ENCODE results near the gene DCST2.

DCST2 gene

GRCh38 chr1:155008015-155008941 is 25.3 kb downstream of the DCST2 start:
- DNase-seq: no peak

DNA sequence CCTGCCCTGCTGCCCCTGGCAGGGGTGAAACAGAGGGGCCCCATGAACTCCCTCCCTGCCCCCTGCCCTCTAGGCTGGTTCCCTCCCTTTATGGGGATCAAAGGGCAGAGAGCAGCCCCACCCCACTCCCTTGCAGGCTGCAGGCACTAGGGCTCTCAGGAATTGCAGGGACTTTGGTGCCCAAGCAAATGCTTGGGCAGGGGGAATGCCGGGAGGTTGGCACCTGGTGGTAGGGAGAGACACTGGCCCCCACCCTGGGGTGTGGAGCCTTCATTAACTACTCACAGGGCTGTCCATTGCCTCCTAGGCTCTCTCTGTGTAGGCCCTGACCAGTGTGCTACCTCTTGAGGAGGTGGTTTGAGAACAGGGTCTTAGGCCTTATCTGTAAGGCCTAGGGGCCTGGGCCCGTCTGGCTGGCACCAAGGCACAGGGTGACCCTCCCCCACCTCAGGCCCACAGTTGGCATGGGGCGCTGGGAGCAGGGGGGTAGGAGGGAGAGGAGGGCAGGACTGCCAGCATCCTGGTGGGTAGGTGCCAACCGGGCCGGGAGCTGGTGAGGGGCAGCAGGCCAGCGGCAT is 26.2 kb downstream of the DCST2 start:
- DNase-seq: no peak

DNA sequence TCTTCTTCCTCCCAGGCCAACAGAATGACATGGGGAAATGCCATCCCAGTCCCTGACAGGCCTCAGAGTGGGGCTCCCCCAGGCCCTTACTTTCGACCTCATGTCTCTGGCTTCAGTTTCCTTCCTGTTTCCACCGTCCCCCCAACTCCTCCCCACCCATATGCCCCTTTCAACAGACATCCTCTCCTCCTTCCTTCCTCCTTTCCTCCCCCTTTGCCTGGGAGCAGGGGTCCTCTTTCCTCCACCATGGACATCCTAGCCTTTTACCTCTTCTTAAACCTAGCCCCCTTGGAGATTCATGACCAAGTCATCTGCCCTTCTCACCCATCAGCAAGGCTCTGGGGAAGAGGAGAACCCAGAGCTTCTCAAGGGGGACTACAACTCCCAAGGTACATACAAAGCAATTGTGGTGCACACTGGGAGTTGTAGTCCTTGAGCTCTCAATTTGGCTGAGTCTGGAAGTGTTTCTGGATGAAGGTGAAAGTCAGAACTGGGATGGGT is 26.9 kb downstream of the DCST2 start:
- DNase-seq: no peak

DNA sequence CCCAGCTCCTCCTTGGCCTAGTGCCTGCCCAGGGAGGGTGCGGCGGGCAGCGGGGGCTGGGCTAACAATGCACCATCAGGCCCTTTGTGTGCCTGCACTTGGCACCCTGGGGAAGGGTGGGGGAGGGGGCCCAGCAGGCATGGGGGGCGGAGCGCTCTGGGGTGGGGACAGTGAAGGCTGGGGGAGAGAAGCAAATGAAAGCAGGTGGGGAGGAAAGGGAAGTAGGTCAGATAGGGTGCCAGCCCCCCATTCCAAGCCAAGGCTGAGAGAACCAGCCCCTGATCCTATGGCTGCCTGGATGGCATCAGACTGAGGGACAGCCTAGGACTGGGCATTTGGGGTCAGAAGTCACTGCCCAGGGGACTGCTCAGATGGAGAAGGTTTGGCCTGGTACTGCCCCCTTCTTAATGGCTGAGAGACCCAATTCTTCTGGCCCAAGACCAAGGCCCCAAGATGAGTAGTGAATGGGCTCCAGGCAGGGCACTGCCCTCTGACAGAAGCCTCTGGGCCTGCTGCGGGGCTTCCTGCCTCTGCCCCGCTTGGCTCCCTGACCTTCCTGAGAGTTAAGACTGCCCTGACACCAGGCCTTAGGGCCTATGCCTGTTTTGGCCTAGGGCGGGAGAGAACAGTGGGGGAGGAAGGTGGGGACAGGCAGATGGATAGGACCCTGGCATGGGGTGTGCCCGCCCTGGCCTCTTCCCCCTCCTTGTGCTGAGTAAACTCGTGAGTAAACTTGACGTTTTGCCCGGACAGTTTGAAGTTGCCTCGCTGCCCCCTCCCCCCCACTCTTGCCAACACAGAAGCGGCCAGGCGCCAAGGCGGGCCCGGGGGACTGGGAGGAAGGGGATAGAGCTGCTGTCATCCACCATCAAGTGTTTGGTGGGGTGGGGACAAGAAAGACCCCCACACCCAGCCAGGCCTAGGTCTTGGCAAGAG is 28.2 kb downstream of the DCST2 start:
- no peak for DNase-seq

DNA sequence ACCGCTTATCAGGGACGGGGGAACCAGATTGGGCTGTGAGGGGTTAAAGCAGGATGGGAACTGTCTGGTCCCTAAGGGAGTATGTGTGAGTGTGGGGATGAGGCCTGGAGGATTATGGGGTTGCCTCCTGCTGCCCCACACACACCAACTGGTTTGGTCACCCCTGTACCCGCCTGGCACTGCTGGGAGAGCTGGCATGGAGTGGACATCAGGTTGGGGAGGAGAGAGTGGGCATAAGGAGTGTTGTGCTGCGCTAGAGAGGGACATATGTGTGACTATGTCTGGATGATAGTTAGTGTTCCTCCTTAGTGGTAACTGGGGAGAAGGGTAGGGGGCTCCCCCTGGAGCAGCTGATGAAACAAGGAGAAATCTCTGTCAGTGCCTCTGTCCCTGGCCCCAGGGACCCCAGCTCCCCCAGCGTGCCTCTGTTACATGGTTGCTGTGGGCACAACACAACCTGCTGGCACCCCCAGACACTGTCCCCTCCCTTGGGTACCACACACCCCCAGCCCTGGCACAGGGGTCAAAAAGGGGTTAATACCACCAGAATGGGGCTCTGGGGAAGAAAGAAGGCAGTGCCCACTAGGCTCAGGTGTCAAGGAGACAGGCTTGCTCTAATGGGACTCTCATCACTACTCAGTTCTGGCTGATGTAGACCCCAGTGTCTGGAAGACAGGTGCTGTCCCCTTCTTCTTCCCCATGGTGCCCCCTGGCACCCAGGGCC is 29.1 kb downstream of the DCST2 start:
- no peak for DNase-seq

DNA sequence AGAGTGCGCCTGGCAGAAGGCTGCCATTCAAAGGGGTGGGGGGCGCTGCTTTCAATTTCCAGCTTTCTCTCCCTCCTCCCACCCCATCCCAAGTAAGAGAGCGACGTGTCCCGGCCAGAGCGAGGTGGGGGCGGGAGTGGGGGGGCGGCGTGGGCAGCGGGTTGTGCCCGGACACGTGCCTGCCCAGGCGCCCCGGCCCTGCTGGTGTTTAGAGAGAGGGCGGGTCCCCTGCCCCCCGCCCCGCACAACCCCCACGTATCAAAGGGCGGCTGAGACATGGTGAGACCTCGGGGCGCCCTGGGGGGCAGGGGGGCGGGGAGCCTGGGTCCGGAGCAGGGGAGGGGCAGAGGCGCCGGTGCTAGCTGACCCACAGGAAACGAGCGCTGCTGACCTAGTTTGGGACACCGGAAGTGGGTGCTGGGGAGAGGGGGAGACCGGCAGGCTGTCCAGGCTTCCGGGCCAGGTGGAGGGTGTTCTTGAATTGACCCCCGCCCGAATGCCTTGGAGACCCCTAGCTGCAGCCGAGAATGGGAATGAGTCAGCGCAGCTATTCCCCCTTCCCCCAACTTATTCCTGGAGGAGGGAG is 29.7 kb downstream of the DCST2 start:
- DNase-seq: peak; percentile 44

DNA sequence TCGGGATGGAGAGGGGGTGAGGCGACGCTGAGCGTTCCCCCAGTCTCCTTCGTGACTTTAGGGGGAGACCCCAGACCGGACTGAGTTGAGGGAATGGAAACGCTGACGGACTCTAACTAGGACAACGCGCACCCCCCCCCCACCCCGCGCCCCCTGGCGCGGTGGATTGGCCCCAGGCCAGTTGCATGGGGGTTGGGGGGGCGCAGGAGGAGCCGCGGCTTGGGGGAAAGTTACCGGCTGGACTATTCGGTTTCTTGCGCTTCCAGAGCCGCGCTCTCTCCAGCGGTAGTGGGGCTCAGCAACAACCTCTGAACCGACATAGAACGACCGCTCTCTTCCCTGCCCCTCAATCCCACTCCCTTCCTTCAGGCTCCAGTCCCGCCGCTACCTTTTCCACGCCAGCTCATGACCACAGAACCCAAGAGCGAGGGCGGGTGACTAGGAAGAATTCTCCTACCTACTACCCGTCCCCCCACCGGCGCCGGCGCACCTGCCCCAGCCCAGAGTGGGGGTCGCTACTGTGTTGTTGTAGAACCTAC is 30.3 kb downstream of the DCST2 start:
- DNase-seq: no peak

DNA sequence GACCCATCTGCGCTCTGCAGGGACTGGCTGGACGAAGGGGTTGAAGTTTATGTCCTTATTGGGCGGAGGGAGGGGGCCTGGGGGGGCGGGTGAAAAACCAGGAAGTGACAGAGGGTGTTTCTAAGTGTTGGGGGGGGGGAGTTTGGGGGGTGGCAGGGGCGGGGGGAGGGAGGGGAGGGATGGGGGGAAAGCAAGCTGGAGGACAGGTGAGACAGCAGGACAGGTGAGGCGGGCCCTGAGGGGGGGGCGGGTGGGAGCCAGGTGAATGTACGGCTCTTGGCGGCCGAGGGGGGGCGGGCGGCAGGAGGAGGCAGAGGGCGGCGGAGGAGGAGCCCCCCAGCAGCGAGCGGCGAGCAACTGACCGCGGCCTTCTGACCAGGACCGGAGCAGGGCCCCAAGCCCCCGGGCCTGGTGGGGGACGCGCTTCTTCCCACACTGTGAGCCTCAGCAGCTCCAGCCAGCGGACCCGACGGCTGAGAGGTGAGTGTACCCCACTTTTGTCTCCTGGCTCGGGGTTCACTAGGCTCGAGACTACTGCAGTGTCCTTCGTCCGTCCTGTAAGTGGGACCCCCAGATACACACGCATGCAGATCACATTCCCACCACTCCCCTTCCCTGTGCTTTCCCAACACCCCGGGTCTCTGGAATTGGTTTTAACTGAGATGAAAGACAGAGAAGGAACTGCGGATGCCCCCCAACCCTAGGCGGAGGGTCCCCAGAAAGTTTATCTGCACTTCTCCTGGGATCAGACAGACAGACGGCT is 30.9 kb downstream of the DCST2 start, which contains the start of gene ZBTB7B:
TSS of gene ZBTB7B (plus strand) at position 339 of the 763 bp plus-strand sequence. CDS start 11,859 bp downstream, outside the sequence.
- no peak for DNase-seq

GRCh38 chr1:155001675-155002463 is 31.7 kb downstream of the DCST2 start:
- DNase-seq: peak; percentile 96

DNA sequence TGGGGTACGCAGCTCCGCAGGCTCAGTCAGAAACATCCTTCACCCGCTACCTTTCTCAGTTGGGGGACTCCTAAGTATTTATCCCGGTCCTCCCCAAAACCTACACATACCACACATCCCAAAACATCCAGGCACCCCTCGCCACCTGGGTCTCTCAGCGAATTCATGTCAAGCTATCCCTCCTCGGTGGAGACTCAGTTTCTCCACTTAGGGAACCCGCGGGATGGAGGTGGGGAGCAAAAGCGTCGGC is 32.2 kb downstream of the DCST2 start:
- DNase-seq: no peak

- peak; percentile 87 for DNase-seq
Measured at GRCh38 chr1:155000726-155001424, 32.7 kb downstream of the DCST2 start.

GRCh38 chr1:155000411-155000725 is 33.2 kb downstream of the DCST2 start:
- no peak for DNase-seq

DNA sequence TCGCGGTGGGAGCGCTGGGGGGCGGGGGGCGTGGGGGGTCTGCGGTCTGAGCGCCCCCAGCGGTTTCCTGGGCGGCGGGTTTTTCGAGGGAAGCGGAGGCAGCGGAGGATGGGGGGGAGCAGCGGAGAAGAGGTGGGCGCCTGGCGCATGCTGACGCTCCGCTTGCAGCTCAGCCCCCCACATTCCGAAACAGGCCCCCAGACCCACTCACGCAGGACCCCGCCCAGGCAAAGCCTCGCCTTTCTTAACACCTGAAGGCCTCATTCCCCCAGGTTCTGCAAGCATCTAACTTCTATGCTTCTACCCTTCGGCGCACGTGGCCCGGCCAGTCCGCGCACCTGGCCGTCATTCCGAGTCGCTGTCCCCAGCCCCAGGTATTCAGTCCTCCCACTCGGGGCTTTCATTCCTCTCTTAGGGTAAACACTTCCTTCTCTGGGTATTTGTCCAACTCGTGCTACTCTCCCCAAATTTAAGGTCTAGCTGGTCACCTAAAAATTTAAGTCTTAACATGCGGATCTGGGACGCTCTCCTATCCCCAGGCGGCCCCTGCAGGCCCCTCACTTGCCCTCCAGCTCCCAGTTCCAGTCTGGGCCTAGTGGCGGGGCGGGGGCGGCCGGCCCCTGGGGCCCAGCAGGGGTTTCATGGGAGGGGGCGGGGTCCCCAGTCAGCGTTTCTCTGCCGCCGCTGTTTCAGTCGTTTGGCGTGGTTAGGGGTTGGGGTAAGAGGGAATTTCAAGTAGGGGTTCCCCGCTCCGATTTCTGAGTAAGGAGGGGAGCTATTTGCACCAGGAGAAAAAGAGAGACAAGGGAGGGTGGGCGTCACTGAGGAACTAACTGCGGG is 33.8 kb downstream of the DCST2 start:
- DNase-seq: no peak

DNA sequence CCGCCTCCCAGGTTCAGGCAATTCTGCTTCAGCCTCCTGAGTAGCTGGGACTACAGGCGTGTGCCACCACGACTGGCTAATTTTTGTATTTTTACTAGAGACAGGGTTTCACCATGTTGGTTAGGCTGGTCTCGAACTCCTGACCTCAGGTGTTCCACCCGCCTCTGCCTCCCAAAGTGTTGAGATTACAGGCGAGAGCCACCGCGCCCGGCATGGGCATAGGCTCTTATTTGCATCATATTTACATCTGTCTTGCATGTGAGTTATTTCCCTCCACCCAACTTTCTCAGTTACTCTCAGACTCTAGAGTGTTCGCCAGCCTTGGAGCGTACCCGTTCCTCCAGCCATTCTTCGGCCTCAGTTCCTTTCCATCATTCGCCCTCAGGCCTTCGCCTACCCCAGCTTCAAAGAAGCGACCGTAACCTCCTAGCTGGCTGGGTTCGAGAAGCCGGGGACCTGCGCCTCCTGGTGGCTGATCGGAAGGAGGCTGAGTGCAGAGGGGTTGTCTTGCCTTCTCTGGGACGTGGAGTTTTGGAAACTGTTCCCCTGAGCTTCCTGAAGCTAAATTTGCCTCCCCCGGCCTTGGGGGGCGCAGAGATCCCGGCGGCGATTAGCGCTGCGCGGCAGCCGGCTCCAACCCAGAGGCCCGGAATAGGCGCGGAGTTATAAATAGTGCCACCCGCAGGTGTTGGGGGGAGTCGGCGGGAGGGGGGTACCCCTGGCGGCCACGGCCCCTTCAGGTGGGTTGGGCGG is 34.6 kb downstream of the DCST2 start:
- peak; percentile 23 for DNase-seq

GRCh38 chr1:154998201-154998780 is 35.3 kb downstream of the DCST2 start:
- no peak for DNase-seq

- DNase-seq: no peak
Measured at GRCh38 chr1:154996966-154997701, 36.4 kb downstream of the DCST2 start.
